GM12878 (cell line): ENCODE data around the gene NR2F6.

Experiments used
- DPF2 ChIP-seq: fragments of 450-650 bp; IDR thresholded peaks from 2 replicates; pipeline ENCODE4 v1.6.1; 2017; ENCODE audit warnings: mild to moderate bottlenecking
- EP300 ChIP-seq, 2 experiments: fragments of 150-350 bp in 1 of 2; IDR thresholded peaks; 2 replicates each; pipeline ENCODE4 v1.6.1; 2011 to 2012; ENCODE audit warnings: low read depth in 2 of 2, low read length in 2 of 2, borderline replicate concordance in 1 of 2, improper control_type of control experiment in 1 of 2, inconsistent platforms in 1 of 2; ENCODE audit not compliant: control insufficient read depth in 1 of 2
- EZH2 ChIP-seq: IDR thresholded peaks from 2 replicates; pipeline ENCODE4 v1.6.1; 2012; ENCODE audit warnings: low read depth, mild to moderate bottlenecking, control low read depth, inconsistent platforms, low read length, borderline replicate concordance; ENCODE audit not compliant: control insufficient read depth
- HDAC2 ChIP-seq: fragments of 200-600 bp; sonication (generic); IDR thresholded peaks from 2 replicates; pipeline ENCODE4 v1.6.1; 2017
- MYB ChIP-seq: fragments of 150-350 bp; IDR thresholded peaks from 2 replicates; pipeline ENCODE4 v1.6.1; 2014; ENCODE audit warnings: mild to moderate bottlenecking, low read depth, low read length, borderline replicate concordance
- POLR2A ChIP-seq: IDR thresholded peaks from 2 replicates; pipeline ENCODE4 v1.6.1; 2011; ENCODE audit warnings: low read depth, mild to moderate bottlenecking, low read length
- SIX5 ChIP-seq: IDR thresholded peaks from 2 replicates; pipeline ENCODE4 v1.6.1; 2011; ENCODE audit warnings: mild to moderate bottlenecking, low read depth, low read length, moderate library complexity; ENCODE audit not compliant: severe bottlenecking
- YY1 ChIP-seq: IDR thresholded peaks from 2 replicates; pipeline ENCODE4 v1.6.1; 2011; ENCODE audit warnings: low read depth, mild to moderate bottlenecking, low read length
- ZZZ3 ChIP-seq: IDR thresholded peaks from 2 replicates; pipeline ENCODE4 v1.6.1; 2011; ENCODE audit warnings: low read depth; ENCODE audit not compliant: control insufficient read depth, insufficient read length
- TF ChIP-seq, protein P1 (sequence below), 3 experiments: IDR thresholded peaks in 2 of 3; conservative IDR thresholded peaks in 1 of 3; 2 replicates each; pipeline ENCODE4 v1.5.1; 2011; ENCODE audit warnings: low read depth in 3 of 3, low read length in 3 of 3, mild to moderate bottlenecking in 3 of 3, control low read depth in 2 of 3, moderate library complexity in 2 of 3, inconsistent platforms in 1 of 3, mixed read lengths in 1 of 3; ENCODE audit not compliant: control insufficient read depth in 2 of 3, insufficient read depth in 1 of 3; ENCODE audit errors: extremely low read depth in 1 of 3
- TF ChIP-seq, protein P2 (sequence below): IDR thresholded peaks from 2 replicates; pipeline ENCODE4 v1.6.1; 2012; ENCODE audit warnings: low read depth, low read length, improper control_type of control experiment

DNA sequence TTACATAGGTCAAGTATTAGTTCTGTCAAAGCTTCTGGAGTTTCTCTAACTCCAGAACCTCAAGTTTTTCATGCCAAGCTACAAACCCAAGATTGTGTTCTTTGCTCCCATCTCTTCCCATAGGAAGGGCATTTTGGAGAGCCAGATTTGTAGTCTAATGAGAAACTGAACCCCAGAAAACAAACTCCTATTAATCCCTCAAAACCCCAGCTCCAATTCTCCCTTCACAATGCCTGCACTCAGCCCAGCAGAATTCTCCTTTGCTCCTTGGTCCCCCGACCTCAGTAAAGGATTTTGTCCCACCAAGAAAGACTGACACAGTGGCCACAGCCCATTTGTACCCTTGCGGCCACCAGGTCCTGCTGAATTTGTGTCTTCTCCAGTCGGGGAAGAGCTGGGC lies 10.4 kb upstream of the NR2F6 start:
- TF ChIP-seq, protein P1, sequence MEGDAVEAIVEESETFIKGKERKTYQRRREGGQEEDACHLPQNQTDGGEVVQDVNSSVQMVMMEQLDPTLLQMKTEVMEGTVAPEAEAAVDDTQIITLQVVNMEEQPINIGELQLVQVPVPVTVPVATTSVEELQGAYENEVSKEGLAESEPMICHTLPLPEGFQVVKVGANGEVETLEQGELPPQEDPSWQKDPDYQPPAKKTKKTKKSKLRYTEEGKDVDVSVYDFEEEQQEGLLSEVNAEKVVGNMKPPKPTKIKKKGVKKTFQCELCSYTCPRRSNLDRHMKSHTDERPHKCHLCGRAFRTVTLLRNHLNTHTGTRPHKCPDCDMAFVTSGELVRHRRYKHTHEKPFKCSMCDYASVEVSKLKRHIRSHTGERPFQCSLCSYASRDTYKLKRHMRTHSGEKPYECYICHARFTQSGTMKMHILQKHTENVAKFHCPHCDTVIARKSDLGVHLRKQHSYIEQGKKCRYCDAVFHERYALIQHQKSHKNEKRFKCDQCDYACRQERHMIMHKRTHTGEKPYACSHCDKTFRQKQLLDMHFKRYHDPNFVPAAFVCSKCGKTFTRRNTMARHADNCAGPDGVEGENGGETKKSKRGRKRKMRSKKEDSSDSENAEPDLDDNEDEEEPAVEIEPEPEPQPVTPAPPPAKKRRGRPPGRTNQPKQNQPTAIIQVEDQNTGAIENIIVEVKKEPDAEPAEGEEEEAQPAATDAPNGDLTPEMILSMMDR (IDR thresholded peaks at IDR 0.05 in 2 of 3, conservative IDR thresholded peaks at IDR 0.05 in 1 of 3; ENCODE audit: control insufficient read depth in 2 of 3, extremely low read depth in 1 of 3, insufficient read depth in 1 of 3, low read depth in 3 of 3, low read length in 3 of 3): no peak
- TF ChIP-seq EP300 (IDR thresholded peaks at IDR 0.05; ENCODE audit: borderline replicate concordance in 1 of 2, control insufficient read depth in 1 of 2, low read depth in 2 of 2, low read length in 2 of 2) (no peak), POLR2A (no peak), DPF2 (no peak), EZH2 (no peak), MYB (no peak), ZZZ3 (no peak), SIX5 (no peak), YY1 (no peak), HDAC2 (no peak)
- TF ChIP-seq, protein P2, sequence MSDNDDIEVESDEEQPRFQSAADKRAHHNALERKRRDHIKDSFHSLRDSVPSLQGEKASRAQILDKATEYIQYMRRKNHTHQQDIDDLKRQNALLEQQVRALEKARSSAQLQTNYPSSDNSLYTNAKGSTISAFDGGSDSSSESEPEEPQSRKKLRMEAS: no peak
